HG03442 (cell line): ENCODE measurements around the gene PLSCR4.

ENCODE experiments used
- ATAC-seq: cut with Tn5 transposase; IDR thresholded peaks from one replicate; pipeline ENCODE4 v1.9.1; 2021; ENCODE audit warnings: mild to moderate bottlenecking, moderate library complexity; ENCODE audit not compliant: unreplicated experiment

The PLSCR4 gene

GRCh38 chr3:146196789-146197188 is 54.1 kb downstream of the PLSCR4 start:
- ATAC-seq = no peak

GRCh38 chr3:146195605-146196004 is 55.3 kb downstream of the PLSCR4 start:
- no peak for ATAC-seq

- ATAC-seq = no peak
Observed at GRCh38 chr3:146195030-146195429, 55.9 kb downstream of the PLSCR4 start.

GRCh38 chr3:146191051-146191450 is 59.9 kb downstream of the PLSCR4 start:
- ATAC-seq = no peak

GRCh38 chr3:146189519-146190173 is 61.3 kb downstream of the PLSCR4 start:
- ATAC-seq = peak; percentile 94

- no peak for ATAC-seq
Observed at GRCh38 chr3:146187334-146187950, 63.5 kb downstream of the PLSCR4 start.

- no peak for ATAC-seq
Observed at GRCh38 chr3:146184241-146185015, 66.5 kb downstream of the PLSCR4 start.

GRCh38 chr3:146181216-146181615 is 69.7 kb downstream of the PLSCR4 start:
- ATAC-seq = no peak

GRCh38 chr3:146180376-146180775 is 70.5 kb downstream of the PLSCR4 start:
- ATAC-seq = no peak

GRCh38 chr3:146178006-146178689 is 72.8 kb downstream of the PLSCR4 start:
- ATAC-seq = no peak

GRCh38 chr3:146177519-146177918 is 73.4 kb downstream of the PLSCR4 start:
- no peak for ATAC-seq

- ATAC-seq = no peak
Observed at GRCh38 chr3:146177072-146177471, 73.8 kb downstream of the PLSCR4 start.

- no peak for ATAC-seq
Observed at GRCh38 chr3:146172586-146172985, 78.3 kb downstream of the PLSCR4 start.

GRCh38 chr3:146170591-146170990 is 80.3 kb downstream of the PLSCR4 start:
- no peak for ATAC-seq

- no peak for ATAC-seq
Observed at GRCh38 chr3:146169891-146170290, 81.0 kb downstream of the PLSCR4 start.

- ATAC-seq = no peak
Observed at GRCh38 chr3:146166826-146167225, 84.1 kb downstream of the PLSCR4 start.

- ATAC-seq = no peak
Observed at GRCh38 chr3:146166415-146166821, 84.5 kb downstream of the PLSCR4 start.

GRCh38 chr3:146165877-146166276 is 85.0 kb downstream of the PLSCR4 start:
- ATAC-seq = no peak

- ATAC-seq = no peak
Observed at GRCh38 chr3:146164971-146165769, 85.7 kb downstream of the PLSCR4 start.

- no peak for ATAC-seq
Observed at GRCh38 chr3:146164506-146164905, 86.4 kb downstream of the PLSCR4 start.

GRCh38 chr3:146164071-146164470 is 86.8 kb downstream of the PLSCR4 start:
- no peak for ATAC-seq
